HG02870 (cell line): ENCODE results near the gene ZNF609.
A peak's percentile ranks its signal among the peaks of the same experiment; 100 is the strongest.

Experiments used
- ATAC-seq: cut with Tn5 transposase; IDR thresholded peaks from one replicate; pipeline ENCODE4 v1.9.1; 2021; ENCODE audit warnings: mild to moderate bottlenecking, moderate library complexity; ENCODE audit not compliant: unreplicated experiment

ZNF609 gene

DNA sequence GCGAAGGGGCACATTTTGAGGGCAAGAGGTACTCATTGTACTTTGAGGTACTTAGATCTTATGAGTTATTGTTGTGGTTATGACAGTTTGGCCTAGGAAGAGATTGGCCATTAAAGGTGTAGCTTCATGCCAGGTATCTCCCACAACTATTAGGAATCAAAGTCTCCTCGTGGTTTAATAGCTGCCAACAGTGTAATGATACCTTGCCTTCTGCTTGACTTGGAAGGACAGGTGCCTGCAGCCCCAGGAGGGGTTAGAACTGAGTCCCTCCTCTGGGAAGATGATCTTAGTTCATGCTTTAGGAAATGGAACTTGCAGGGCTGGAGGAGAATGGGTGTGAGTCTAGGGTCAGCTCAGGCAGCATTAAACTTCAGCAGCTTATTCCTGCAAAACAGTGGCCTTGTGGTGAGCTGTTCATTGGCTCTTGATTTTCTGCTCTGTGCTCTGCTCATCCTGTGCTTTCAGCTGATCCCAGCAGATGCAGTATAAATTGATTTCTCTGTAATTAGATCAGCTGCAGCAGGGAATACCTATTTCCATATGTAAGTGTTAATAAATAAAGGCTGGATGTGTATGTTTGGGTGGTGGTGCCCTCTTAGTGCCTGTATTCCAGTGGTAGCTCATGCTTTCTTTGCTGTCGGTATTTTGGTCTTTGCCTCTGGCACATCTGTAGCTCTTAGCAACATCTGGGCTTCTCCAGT is 40.5 kb downstream of the ZNF609 start:
- no peak for ATAC-seq

DNA sequence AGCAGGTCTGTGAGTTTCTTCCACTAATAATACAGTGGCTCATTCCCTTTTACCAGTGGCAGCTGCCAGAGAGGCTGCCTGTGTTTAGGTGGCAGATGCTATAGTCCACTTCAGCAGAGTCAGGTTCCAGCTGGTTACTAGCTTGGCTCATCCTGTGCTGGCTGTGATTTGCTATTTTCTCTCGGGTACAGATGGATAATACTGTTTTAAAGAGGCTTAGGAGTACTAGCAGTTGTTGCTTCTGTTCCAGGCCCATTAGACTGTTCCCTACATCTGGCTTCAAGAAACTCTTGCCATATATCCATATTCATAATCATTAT is 41.0 kb downstream of the ZNF609 start:
- ATAC-seq = no peak

DNA sequence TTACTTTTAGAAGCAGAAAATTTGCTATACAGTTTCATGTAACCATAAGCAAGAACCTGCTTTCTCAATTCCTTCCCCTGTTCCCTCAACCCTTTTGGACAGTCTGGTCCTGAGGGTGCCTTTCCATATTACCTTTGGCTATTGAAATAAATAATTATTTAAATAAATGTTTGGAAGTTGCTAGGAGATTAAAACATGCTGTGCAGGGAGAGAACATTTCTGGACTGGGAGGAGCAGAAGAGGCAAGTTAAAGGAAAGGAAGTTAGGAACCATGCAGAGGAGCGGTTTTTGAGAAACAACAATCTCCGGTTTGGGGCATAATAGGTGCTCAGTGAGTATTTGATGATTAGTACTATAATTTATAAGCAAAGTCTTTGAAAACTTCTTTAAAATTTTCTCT is 41.8 kb downstream of the ZNF609 start:
- ATAC-seq = no peak

DNA sequence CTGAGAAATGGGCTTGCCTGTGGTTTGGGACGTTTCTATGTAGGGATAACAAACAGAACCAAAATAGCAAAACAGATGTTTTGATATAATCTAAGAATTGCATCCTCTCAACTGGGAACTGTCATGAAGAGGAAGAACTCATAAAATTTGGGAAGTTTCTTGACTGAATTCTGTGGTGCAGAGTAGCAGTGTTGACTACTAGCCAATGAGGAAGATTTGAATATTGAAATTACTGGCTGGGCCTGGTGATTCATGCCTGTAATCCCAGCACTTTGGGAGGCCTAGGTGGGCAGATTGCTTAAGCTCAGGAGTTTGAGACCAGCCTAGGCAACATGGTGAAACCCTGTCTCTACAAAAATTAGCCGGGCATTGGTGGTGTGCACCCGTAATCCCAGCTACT is 42.2 kb downstream of the ZNF609 start:
- no peak for ATAC-seq

DNA sequence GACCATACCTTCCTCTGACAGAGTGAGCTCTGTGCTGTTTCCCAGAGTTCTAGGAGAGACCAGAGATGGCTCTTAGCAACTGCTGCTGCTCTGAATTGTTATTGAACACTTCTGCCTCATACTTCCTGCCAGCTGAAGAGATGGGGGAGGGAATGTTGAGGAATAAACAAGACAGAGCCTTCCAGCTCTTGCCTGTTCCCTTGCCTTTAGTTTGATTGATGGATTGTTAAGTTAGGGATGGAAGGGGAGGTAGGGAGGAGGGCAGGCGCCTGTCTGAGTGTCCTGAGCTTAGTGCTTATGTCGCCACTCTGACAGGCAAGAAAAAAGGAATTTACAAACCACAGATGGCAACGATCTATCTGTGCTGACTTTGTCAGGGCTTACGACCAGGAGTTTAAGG is 42.8 kb downstream of the ZNF609 start:
- no peak for ATAC-seq

DNA sequence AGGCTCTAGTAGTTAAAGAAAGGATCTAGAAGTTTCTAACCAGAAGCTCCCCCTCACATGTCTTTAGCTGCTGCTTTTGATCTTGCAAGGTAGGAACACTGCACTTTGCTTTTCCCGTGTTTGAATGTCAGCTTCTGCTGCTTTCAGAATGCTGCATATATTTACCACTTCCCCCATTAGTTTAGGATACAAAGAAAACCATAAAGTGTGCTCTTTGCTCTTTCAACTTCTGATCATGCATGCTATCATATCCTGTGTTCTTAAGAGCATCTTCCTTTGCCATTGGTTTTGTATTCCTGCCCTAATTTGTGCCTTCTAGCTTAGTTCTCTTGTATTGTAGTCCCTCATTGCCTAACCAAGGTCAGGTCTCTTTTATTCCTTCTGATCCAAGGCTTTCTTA is 43.3 kb downstream of the ZNF609 start:
- no peak for ATAC-seq

DNA sequence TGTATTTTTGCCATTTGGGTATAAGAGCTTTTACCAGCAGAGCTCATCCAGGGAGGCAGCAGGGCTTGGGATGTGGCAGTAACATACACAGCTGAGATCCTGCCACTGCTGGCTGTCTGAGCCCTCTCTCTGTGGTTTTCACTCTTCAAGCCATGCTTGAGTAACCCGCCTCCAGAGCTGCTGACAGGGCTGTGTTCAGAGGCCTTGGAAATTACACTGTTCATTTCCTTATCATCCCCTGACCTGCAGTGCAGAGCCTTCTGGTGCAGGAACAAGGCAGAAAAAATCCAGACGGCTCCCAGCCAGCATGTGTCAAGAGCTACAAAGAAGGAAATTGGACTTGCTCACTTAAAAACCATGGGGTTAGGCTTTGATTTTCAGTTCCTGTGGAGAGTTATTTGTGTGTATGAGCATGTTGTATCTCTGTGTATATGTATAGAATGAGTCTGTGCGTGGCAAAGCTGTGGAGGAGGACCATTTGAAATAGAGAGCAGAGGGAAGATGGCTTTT is 47.0 kb downstream of the ZNF609 start:
- ATAC-seq = peak; percentile 73

DNA sequence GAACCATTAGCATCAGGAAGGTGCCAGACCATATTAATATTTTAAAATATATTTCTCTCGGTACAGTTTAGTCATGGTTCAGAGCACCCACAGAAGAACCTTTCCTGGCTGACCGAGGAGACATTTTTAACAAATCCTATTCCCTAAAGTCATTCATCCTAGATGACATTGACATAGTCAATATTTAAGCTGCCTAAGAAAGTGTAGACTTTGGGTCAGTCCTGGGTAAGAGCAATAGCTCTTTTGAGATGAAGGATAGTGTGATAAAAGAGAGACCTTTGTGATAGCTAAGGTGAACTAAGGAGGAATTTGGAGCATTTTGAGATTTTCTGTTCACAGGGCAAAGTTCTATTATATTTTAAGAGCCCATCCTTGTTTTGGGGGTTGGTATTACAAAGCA is 47.5 kb downstream of the ZNF609 start:
- no peak for ATAC-seq

DNA sequence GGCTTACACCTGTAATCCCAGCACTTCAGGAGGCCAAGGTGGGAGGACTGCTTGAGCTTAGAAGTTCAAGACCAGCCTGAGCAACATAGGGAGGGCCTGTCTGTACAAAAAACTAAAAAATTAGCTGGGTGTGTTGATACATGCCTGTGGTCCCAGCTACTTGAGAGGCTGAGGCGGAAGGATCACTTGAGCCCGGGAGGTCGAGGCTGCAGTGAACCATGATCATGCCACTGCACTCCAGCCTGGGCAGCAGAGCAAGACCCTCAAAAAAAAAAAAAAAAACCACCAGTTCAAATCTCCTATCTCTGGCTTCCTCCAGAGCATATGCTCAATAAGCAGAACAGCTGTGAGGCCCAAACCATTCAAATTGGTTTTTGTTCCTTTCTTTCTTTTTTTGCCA is 53.4 kb downstream of the ZNF609 start:
- ATAC-seq = no peak

DNA sequence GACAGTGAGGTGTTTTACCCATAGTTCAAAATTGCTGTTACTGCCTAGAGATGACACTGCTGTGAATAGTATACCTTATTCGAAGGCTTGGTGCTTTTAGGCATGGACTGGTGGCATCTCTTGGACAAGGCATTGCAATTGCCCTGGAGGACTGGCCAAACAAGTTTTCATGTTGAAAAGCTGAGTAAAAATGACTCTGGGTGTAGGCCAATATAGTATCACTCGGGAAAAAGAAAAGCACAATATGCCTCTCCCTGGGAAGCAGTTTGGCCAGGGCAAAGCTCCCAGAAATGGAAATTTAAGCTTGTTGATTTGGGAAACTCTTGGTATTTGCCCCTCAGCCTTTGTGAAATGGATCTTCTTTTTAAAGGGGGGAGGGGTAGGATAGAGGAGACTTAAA is 54.8 kb downstream of the ZNF609 start:
- ATAC-seq = no peak

DNA sequence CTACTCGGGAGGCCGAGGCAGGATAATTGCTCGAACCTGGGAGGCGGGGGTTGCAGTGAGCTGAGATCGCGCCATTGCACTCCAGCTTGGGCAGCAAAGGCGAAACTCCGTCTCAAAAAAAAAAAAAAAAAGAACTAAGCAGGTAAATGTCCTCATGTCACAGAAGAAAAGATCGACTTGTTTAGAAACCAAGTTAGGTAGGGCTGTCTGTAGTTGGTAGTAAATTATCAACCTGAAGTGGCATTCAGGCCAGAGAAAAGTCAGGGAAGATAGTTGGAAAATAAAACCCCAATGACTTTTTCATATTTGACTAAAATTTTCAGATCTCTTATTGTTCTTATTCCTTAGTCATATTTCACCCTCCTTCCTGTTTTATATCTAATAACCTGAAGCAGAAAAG is 55.4 kb downstream of the ZNF609 start:
- ATAC-seq = no peak

DNA sequence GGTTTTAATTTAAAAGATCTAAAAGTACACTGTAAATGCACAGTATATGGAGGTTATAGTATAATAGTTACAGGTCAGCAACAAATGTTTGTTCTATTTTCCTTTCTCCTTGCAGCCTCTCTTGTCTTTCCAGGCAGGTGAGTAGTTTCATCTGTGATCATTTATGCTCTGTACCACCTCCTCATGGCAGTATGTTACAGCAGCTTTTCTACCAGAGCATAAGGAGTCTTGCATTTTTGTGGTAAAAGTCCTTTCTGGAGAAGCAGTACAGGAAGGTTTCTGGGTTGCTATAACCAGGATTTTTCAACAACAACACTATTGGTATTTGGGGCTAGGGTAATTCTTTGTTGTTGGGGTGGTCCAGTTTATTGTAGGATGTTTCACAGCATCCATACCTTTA is 59.5 kb downstream of the ZNF609 start:
- ATAC-seq = no peak

DNA sequence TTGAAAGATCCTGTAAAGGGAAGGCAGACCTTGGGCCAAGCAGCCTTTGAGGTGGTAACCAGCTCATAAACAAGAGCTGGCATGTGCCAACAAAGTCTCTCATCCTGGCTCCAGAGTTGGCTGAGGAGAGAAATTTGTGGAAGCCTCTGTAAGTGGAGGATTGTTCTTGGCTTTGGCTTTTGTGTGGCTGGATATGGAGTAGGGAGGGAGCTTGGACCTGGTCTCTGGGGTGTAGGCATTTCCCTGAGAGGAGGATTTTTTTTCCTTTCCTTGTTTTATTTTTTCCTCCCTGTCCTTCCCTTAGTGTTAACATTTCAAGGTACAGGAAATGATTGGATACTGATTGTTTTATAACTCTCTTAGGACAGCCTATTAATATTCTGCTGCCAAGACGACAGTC is 60.8 kb downstream of the ZNF609 start:
- no peak for ATAC-seq

DNA sequence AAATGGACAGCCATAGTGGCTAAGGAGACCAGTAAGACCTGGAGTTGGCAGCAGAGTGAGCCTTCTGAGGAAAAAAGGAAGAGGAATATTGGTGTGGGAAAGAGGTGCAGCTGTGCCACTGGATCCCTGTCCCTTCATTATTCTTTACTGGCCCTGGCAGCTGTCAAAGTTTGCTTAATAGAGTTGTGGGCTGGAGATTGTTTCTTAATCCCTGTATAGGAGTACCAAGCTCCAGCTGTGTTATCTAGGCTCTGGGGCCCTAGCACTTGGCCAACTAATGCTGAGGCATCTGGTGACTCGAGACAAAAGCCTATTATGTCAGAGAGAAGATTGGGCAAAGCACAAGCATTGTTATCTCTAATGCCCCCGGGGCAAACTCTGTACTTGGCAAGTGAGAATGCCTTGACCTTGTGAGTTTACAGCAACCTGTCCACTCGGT is 61.4 kb downstream of the ZNF609 start:
- no peak for ATAC-seq

DNA sequence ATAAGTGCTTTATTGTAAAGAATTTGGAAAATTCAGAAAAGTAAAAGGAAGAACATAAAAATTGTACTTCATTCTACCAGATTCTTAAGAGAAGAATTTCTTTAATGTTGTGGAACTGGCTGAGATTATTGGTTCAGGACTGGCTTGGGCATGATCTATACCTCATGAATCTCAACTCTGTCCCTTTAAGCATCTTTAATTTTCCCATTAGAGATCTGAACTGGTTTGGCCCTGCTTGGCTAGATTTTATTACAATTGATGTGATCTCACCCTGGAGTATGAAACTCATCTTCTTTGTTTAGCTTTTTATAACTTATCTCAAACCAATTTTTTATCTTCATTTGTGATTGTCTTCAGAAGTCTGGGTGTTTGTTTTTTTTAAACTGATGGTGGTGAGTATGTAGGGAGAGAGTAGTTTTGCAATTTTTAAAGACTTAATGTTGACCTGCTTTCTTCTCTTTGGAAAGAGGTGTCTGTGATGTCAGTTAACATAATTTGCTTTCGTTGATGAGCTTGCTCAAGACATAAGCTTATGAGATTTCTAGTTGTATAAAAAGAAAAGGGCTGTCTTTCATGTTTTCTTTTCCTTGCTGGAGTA is 61.9 kb downstream of the ZNF609 start:
- no peak for ATAC-seq

DNA sequence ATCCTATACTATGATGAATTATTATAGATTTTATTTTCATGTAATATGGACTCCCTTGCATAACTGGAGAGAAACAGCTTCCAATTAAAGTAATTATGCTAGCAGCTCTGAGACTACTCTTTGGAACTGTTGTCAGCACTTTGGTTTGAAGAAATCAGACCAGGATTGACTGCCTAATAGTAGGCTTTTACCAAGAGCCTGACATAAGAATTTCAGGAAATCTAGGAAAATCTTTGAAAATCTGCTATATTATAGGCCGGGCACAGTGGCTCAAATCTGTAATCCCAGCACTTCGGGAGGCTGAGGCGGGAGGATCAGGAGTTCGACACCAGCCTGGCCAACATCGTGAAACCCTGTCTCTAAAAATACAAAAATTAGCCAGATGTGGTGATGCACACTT is 62.9 kb downstream of the ZNF609 start:
- ATAC-seq = no peak

DNA sequence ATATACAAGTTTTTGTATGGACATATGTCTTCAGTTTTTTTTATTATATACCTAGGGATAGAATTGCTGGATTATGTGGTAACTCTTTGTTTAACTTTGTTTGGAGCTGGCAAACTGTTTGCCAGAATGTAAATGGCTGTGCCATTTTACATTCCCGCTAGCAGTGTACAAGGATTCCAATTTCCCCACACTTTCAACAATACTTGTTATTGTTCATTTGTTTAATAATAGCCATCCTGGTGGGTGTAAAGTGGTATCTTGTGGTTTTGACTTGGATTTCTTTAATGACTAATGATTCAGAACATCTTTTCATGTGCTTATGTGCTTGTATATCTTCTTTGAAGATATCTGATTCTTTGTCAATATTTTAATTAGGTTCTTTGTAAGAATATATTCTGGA is 64.4 kb downstream of the ZNF609 start:
- ATAC-seq = no peak

DNA sequence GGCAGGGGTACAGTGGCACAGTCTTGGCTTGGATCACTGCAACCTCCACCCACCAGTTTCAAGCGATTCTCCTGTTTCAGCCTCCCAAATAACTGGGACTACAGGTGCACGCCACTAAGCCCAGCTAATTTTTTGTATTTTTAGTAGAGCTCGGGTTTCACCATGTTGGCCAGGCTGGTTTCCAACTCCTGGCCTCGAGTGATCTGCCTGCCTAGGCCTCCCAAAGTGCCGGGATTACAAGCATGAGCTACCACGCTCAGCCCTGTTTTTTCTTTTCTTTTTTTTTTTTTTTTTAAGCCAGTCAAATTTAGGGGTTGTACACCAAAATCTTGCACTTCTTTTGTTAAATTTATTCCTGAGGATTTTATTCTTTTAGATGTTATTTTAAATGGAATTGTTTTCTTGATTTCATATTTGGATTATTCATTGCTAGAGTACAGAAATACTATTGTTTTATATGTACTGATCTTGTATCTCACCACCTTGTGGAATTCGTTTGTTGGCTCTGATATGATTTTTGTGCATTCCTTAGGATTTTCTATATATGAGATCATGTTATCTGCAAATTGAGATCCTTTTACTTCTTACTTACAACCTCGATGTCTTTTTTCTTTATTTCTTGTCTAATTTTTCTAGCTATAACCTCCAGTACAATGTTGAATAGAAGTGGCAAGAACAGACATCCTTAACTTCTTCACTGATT is 65.6 kb downstream of the ZNF609 start:
- no peak for ATAC-seq

DNA sequence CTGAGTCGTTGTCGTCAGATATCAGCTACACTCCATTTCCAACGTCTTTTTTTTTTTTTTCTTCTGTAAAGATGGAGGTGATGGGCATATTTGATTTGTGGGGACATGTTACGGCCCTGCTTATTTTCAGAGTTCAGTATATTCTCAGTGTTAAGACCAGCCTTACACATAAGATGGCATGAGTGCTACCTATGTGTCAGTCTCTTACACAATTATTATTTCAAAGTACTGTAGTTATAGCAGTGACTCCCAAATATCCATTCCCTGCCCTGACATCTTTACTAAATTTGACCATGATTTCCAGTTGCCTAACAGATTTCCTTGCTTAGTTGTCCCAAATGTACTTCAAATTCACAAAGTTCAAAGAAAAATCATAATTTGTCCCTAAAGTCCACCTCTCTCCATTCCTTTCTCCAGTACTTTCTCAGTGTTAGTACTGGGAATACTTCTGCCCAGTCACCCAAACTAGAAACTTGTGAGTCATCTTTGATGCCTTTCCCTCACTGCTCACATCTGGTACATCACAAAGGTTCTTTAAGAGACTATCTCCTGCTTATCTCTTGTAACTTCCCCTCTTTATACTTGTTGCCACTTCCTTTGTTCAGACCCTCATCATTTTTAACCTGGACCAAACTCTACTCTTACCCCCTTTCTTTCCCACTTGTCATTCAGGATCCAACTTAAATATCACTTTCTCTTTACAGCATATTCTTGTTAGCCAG is 67.0 kb downstream of the ZNF609 start:
- no peak for ATAC-seq

DNA sequence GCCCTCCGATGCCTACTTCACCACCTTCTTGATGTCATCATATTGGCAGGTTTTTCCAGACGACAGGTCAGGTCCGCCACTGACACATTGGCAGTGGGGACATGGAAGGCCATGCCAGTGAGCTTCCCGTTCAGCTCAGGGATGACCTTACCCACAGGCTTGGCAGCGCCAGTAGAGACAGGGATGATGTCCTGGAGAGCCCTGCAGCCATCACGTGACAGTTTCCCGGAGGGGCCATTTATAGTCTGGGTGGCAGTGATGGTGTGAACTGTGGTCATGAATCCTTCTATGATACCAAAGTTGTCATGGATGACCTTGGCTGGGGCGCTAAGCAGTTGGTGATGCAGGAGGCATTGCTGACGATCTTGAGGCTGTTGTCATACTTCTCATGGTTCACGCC is 68.5 kb downstream of the ZNF609 start:
- no peak for ATAC-seq

DNA sequence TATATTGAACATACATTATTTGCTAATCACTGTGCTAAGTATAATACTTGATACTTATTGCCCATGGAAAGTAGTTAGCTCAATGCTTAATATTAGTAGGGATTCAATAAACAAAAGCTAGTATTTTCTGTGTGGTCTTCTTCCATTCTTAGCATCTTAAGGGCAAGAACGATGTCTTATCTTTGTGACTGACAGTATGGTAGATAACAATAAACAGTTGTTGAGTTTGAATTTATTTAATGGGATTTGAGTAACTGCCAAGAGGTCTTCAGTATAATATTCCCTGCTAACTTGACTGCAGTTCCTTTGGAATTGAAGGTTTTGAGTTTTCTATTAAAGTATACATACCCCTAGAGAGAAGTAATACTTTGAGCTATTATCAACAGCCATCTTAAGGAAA is 70.1 kb downstream of the ZNF609 start:
- no peak for ATAC-seq

DNA sequence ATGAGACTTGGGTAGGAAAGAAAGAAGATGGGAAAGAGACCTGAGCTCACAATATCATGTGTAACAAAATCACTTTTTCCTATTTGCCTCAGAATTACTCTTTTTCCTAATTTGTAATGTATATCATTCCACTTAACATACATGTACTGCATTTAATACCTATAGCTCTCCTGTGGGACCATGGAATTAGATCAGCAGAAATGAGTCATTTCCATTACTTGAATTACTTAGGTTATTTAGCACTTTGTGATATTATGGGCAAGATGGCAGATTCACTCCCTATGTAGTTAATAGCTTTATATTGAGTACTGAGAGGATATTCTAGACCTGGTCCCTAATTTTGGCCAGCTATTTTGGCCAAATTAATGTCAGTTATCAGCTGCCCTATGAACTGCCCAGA is 70.5 kb downstream of the ZNF609 start:
- no peak for ATAC-seq
